ENCODE data around the gene TLE3. TPM values are rescaled to one million over a fixed set of nuclear protein-coding genes. Genes with fewer than 3 reads are reported as not detected.

Gene TLE3
- total and polyA plus RNA-seq, 8 donors, result 12.5 to 37.2 (median 18.9) TPM

GRCh38 chr15:70133296-70133695 lies 35.6 kb upstream of the TLE3 start:
- ATAC-seq, result peak; percentile 71 to 95 (median 88)
- TF ChIP-seq, protein P1, sequence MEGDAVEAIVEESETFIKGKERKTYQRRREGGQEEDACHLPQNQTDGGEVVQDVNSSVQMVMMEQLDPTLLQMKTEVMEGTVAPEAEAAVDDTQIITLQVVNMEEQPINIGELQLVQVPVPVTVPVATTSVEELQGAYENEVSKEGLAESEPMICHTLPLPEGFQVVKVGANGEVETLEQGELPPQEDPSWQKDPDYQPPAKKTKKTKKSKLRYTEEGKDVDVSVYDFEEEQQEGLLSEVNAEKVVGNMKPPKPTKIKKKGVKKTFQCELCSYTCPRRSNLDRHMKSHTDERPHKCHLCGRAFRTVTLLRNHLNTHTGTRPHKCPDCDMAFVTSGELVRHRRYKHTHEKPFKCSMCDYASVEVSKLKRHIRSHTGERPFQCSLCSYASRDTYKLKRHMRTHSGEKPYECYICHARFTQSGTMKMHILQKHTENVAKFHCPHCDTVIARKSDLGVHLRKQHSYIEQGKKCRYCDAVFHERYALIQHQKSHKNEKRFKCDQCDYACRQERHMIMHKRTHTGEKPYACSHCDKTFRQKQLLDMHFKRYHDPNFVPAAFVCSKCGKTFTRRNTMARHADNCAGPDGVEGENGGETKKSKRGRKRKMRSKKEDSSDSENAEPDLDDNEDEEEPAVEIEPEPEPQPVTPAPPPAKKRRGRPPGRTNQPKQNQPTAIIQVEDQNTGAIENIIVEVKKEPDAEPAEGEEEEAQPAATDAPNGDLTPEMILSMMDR (IDR thresholded peaks at IDR 0.05), result no peak
- intact Hi-C loops (cut with DNase I), result no loop called here
- Histone ChIP-seq H3K4me3 (no peak overlapping the region), H3K27me3 (no peaks in the 10 kb centered on the region), H3K9me3 (no peaks in the 10 kb centered on the region), H3K4me1 (peaks cover 0 to 8% (median 5%) of the 10 kb centered on the region in 3 donors), H3K27ac (no peak overlapping the region), H3K36me3 (no peaks in the 10 kb centered on the region)
- 19 to 21% methylated on average over 6 of the region's 6 CpGs for WGBS, 2 donors
- no peak for FAIRE-seq
- peak in 3 of 6 donors; percentile 38 to 60 (median 43) for DNase-seq

DNA sequence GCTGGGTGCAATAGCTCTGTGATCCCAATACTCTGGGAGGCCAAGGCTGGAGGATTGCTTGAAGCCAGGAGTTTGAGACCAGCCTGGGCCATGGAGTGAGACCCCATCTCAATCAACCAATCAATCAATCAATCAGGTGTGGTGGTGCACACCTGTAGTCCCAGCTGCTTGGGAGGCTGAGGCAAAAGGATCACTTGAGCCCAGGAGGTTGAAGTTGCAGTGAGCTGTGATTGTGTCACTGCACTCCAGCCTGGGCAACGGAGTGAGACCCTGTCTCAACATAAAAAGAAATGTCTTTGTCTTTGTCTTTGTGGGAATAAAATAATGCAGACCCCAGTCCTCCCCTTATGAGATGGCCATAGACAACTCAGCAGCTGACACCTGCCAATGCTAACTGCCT lies 34.9 kb upstream of the TLE3 start:
- H3K27ac ChIP-seq, result no peak overlapping the region
- no peak for ATAC-seq
- 95 to 100% methylated on average over 1 of the region's 1 CpG for WGBS, 2 donors
- H3K36me3 ChIP-seq, result no peaks in the 10 kb centered on the region
- DNase-seq, result no peak
- peaks cover 0 to 8% (median 5%) of the 10 kb centered on the region in 3 donors for H3K4me1 ChIP-seq
- TF ChIP-seq, protein P1 (IDR thresholded peaks at IDR 0.05), result no peak
- intact Hi-C loops (cut with DNase I), result no loop called here
- H3K9me3 ChIP-seq, result no peaks in the 10 kb centered on the region
- H3K4me3 ChIP-seq, result no peak overlapping the region
- H3K27me3 ChIP-seq, result no peaks in the 10 kb centered on the region
- FAIRE-seq, result no peak

DNA sequence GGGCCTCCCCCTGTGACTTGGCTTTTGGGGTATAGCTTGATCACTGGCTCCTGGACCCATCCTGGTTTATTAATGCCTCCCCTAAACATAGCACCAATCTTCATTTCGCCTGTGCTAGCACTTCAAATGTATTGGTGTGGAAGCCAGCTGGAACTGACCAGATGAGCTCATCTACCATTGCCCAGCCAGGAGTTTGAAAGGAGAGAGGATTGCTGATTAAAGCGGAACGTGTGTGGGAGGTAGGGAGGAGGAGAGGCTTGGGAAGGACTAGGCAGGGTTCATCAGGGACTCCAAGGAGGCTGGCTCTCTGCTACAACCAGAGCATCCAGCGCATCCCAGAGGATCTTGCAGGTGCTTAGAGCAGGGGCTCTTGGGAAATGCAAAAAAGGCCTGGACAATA lies 34.4 kb upstream of the TLE3 start:
- no peak overlapping the region for H3K27ac ChIP-seq
- H3K4me3 ChIP-seq, result no peak overlapping the region
- intact Hi-C loops (cut with DNase I), result no loop called here
- H3K4me1 ChIP-seq, result peaks cover 0 to 8% (median 5%) of the 10 kb centered on the region in 3 donors
- DNase-seq (no peak), FAIRE-seq (no peak), ATAC-seq (peak in 3 of 4 donors; percentile 31 to 67 (median 59))
- 84 to 86% methylated on average over 4 of the region's 4 CpGs for WGBS, 2 donors
- no peaks in the 10 kb centered on the region for H3K36me3 ChIP-seq
- TF ChIP-seq, protein P1 (IDR thresholded peaks at IDR 0.05), result no peak
- H3K27me3 ChIP-seq, result no peaks in the 10 kb centered on the region
- no peaks in the 10 kb centered on the region for H3K9me3 ChIP-seq

GRCh38 chr15:70128414-70129140 lies 30.9 kb upstream of the TLE3 start:
- ATAC-seq, result no peak
- peaks cover 0 to 7% (median 5%) of the 10 kb centered on the region in 3 donors for H3K4me1 ChIP-seq
- 86 to 89% methylated on average over 4 of the region's 4 CpGs for WGBS, 2 donors
- DNase-seq, result no peak
- intact Hi-C loops (cut with DNase I), result no loop called here
- H3K4me3 ChIP-seq, result no peak overlapping the region
- H3K9me3 ChIP-seq, result no peaks in the 10 kb centered on the region
- no peak for FAIRE-seq
- no peaks in the 10 kb centered on the region for H3K27me3 ChIP-seq
- no peaks in the 10 kb centered on the region for H3K36me3 ChIP-seq
- TF ChIP-seq, protein P1 (IDR thresholded peaks at IDR 0.05), result no peak
- H3K27ac ChIP-seq, result no peak overlapping the region

- no peak overlapping the region for H3K4me3 ChIP-seq
- peaks cover 0 to under 1% (median under 1%) of the 10 kb centered on the region in 3 donors for H3K4me1 ChIP-seq
- no peak for DNase-seq
- FAIRE-seq, result no peak
- H3K36me3 ChIP-seq, result no peaks in the 10 kb centered on the region
- WGBS, 2 donors, result 78 to 93% methylated on average over 3 of the region's 3 CpGs
- no peaks in the 10 kb centered on the region for H3K27me3 ChIP-seq
- intact Hi-C loops (cut with DNase I), result no loop called here
- ATAC-seq, result no peak
- TF ChIP-seq, protein P1 (IDR thresholded peaks at IDR 0.05), result no peak
- H3K9me3 ChIP-seq, result no peaks in the 10 kb centered on the region
- no peak overlapping the region for H3K27ac ChIP-seq
These were observed 30.2 kb upstream of the TLE3 start for GRCh38 chr15:70127770-70128413.
